22Rv1 (cell line): ENCODE results near the gene ACAD10.

Experiments
- ZFX ChIP-seq: fragments of 450-650 bp; IDR thresholded peaks from 2 replicates; pipeline ENCODE4 v1.6.1; 2017; ENCODE audit warnings: antibody characterized with exemption, borderline replicate concordance
- TF ChIP-seq, protein P1 (sequence below): fragments of 450-650 bp; IDR thresholded peaks from 2 replicates; pipeline ENCODE4 v1.5.1; 2017; ENCODE audit warnings: mild to moderate bottlenecking

DNA sequence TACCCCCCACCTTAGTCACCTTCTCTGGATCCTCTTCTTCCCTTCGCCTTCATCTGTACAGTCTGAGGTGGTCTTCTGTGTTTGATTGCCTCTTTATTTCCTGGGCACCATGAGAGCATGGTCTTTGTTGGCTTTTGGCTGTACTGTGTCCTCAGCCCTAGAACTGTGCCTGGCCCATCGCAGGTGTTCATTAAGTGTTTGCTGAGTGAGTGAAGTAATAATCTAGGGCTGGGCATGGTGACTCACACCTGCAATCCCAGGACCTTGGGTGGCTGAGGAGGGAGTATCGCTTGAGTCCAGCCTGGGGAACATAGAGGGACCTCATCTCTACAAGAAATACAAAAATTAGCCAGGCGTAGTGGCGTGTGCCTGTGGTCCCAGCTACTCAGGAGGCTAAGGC is 94.8 kb downstream of the ACAD10 start:
- TF ChIP-seq, protein P1, sequence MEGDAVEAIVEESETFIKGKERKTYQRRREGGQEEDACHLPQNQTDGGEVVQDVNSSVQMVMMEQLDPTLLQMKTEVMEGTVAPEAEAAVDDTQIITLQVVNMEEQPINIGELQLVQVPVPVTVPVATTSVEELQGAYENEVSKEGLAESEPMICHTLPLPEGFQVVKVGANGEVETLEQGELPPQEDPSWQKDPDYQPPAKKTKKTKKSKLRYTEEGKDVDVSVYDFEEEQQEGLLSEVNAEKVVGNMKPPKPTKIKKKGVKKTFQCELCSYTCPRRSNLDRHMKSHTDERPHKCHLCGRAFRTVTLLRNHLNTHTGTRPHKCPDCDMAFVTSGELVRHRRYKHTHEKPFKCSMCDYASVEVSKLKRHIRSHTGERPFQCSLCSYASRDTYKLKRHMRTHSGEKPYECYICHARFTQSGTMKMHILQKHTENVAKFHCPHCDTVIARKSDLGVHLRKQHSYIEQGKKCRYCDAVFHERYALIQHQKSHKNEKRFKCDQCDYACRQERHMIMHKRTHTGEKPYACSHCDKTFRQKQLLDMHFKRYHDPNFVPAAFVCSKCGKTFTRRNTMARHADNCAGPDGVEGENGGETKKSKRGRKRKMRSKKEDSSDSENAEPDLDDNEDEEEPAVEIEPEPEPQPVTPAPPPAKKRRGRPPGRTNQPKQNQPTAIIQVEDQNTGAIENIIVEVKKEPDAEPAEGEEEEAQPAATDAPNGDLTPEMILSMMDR, result no peak
- TF ChIP-seq ZFX, result no peak
